NCI-H748 (cell line): ENCODE results near the gene THY1.

Experiments
- DNase-seq: peaks from one replicate; lab custom pipeline; 2025; ENCODE audit not compliant: unreplicated experiment; lab: John Stamatoyannopoulos, UW

THY1 gene

GRCh38 chr11:119372260-119373058 is 50.5 kb downstream of the THY1 start:
- no peak for DNase-seq

GRCh38 chr11:119371778-119372182 is 51.2 kb downstream of the THY1 start:
- peak; percentile 47 for DNase-seq

- DNase-seq = no peak
These were observed 51.8 kb downstream of the THY1 start for GRCh38 chr11:119371067-119371601.

GRCh38 chr11:119370486-119371046 is 52.4 kb downstream of the THY1 start:
- no peak for DNase-seq

- no peak for DNase-seq
These were observed 53.6 kb downstream of the THY1 start for GRCh38 chr11:119369132-119369925.

- DNase-seq = peak; percentile 7
These were observed 54.6 kb downstream of the THY1 start for GRCh38 chr11:119368121-119369034.

GRCh38 chr11:119367661-119368120 is 55.3 kb downstream of the THY1 start:
- no peak for DNase-seq
